GM12878 (cell line): ENCODE results near the gene GIT1. TPM values are rescaled to one million over a fixed set of nuclear protein-coding genes. Genes with fewer than 3 reads are reported as not detected.

Experiments used
- CEBPB ChIP-seq, 2 experiments: fragments of 150-350 bp in 1 of 2; IDR thresholded peaks; 2 replicates each; pipeline ENCODE4 v1.6.1; 2012 to 2014; ENCODE audit warnings: low read depth in 2 of 2, low read length in 2 of 2, borderline replicate concordance in 1 of 2, inconsistent platforms in 1 of 2
- EGR1 ChIP-seq, 2 experiments: IDR thresholded peaks; 1 replicate in 1 of 2; 2 replicates in 1 of 2; pipeline ENCODE4 v1.6.1; 2011 to 2012; ENCODE audit warnings: low read depth in 2 of 2, low read length in 2 of 2, borderline replicate concordance in 1 of 2, mild to moderate bottlenecking in 1 of 2, moderate library complexity in 1 of 2
- MYB ChIP-seq: fragments of 150-350 bp; IDR thresholded peaks from 2 replicates; pipeline ENCODE4 v1.6.1; 2014; ENCODE audit warnings: mild to moderate bottlenecking, low read depth, low read length, borderline replicate concordance
- MYC ChIP-seq: IDR thresholded peaks from 2 replicates; pipeline ENCODE4 v1.6.1; 2011; ENCODE audit warnings: mild to moderate bottlenecking, low read length, moderate library complexity, inconsistent platforms; ENCODE audit not compliant: insufficient read depth, insufficient replicate concordance, insufficient read length, severe bottlenecking
- NBN ChIP-seq: fragments of 450-650 bp; IDR thresholded peaks from 2 replicates; pipeline ENCODE4 v1.6.1; 2016
- POLR2A ChIP-seq: IDR thresholded peaks from 2 replicates; pipeline ENCODE4 v1.6.1; 2011; ENCODE audit warnings: low read depth, mild to moderate bottlenecking, low read length
- POU2F2 ChIP-seq: IDR thresholded peaks from 3 replicates; pipeline ENCODE4 v1.6.1; 2011; ENCODE audit warnings: low read depth, mild to moderate bottlenecking, low read length, borderline replicate concordance
- RBBP5 ChIP-seq: fragments of 200-600 bp; sonication (generic); conservative IDR thresholded peaks from 2 replicates; pipeline ENCODE4 v1.6.1; 2016
- SMAD1 ChIP-seq: fragments of 450-650 bp; IDR thresholded peaks from 2 replicates; pipeline ENCODE4 v1.6.1; 2018; ENCODE audit warnings: mild to moderate bottlenecking, low read depth; ENCODE audit not compliant: partially characterized antibody
- SPI1 ChIP-seq: IDR thresholded peaks from 2 replicates; pipeline ENCODE4 v1.6.1; 2011; ENCODE audit warnings: low read depth, mild to moderate bottlenecking, low read length, moderate library complexity, borderline replicate concordance; ENCODE audit not compliant: insufficient read depth
- TBL1XR1 ChIP-seq: IDR thresholded peaks from 2 replicates; pipeline ENCODE4 v1.6.1; 2012; ENCODE audit warnings: low read depth, low read length, improper control_type of control experiment
- YBX1 ChIP-seq: fragments of 450-650 bp; IDR thresholded peaks from 2 replicates; pipeline ENCODE4 v1.6.1; 2016; ENCODE audit warnings: antibody characterized with exemption
- YY1 ChIP-seq: IDR thresholded peaks from 2 replicates; pipeline ENCODE4 v1.6.1; 2011; ENCODE audit warnings: low read depth, mild to moderate bottlenecking, low read length
- ZNF274 ChIP-seq: IDR thresholded peaks from one replicate; pipeline ENCODE4 v1.8.0; 2011; ENCODE audit not compliant: insufficient read length, insufficient read depth
- polyA plus RNA-seq, 11 experiments: library from polyadenylated mRNA; depleted of rRNA in 4 of 11; unstranded in 6 of 11; stranded (reverse) in 5 of 11; fragments of >200 nt; fragmentation: Nextera tagmentation in 4 of 11; fragmentation: Illumina TruSeq in 1 of 11; extraction: Ambion mirVana in 4 of 11; extraction: Trizol in 1 of 11; gene quantifications; 1 replicate in 1 of 11; 2 replicates in 10 of 11; pipeline versions ENCODE4 v1.2.1 to v1.2.3, GENCODE V29; 2011 to 2016; ENCODE audit warnings: inconsistent platforms in 2 of 11, missing spikeins in 2 of 11, low read depth in 1 of 11
- total RNA-seq, 4 experiments: library from RNA; depleted of rRNA in 3 of 4; stranded (reverse); fragments of >200 nt in 3 of 4; fragmentation: Illumina TruSeq in 1 of 4; extraction: Trizol in 1 of 4; gene quantifications; 2 replicates each; pipeline versions ENCODE4 v1.2.1 to v1.2.3, GENCODE V29; 2013 to 2021
- TF ChIP-seq, protein P1 (sequence below): fragments of 450-650 bp; IDR thresholded peaks from 2 replicates; pipeline ENCODE4 v1.6.1; 2014; ENCODE audit warnings: mild to moderate bottlenecking
- TF ChIP-seq, protein P2 (sequence below): fragments of 450-650 bp; formaldehyde crosslinking; IDR thresholded peaks from 2 replicates; pipeline ENCODE4 v1.4.0; 2020; ENCODE audit warnings: mild to moderate bottlenecking, moderate library complexity
- TF ChIP-seq, protein P3 (sequence below): IDR thresholded peaks from 2 replicates; pipeline ENCODE4 v1.6.1; 2011; ENCODE audit warnings: low read depth, mild to moderate bottlenecking, low read length, moderate library complexity, borderline replicate concordance; ENCODE audit errors: extremely low read depth
- TF ChIP-seq, protein P4 (sequence below): fragments of 450-650 bp; IDR thresholded peaks from 2 replicates; pipeline ENCODE4 v1.6.1; 2016; ENCODE audit warnings: mild to moderate bottlenecking
- TF ChIP-seq, protein P5 (sequence below), 3 experiments: IDR thresholded peaks in 2 of 3; conservative IDR thresholded peaks in 1 of 3; 2 replicates each; pipeline ENCODE4 v1.5.1; 2011; ENCODE audit warnings: low read depth in 3 of 3, low read length in 3 of 3, mild to moderate bottlenecking in 3 of 3, control low read depth in 2 of 3, moderate library complexity in 2 of 3, inconsistent platforms in 1 of 3, mixed read lengths in 1 of 3; ENCODE audit not compliant: control insufficient read depth in 2 of 3, insufficient read depth in 1 of 3; ENCODE audit errors: extremely low read depth in 1 of 3
- TF ChIP-seq, protein P6 (sequence below): IDR thresholded peaks from 2 replicates; pipeline ENCODE4 v1.6.1; 2012; ENCODE audit warnings: low read depth, low read length, improper control_type of control experiment
- TF ChIP-seq, protein P7 (sequence below): IDR thresholded peaks from 2 replicates; pipeline ENCODE4 v1.6.1; 2012; ENCODE audit warnings: low read length, inconsistent platforms

The GIT1 gene
- total and polyA plus RNA-seq, 10 of the 15 experiments (the other 5 are each of a cell fraction or from before 2014, with no cell fraction given) = 0.24 to 45.3 (median 20.9) TPM

DNA sequence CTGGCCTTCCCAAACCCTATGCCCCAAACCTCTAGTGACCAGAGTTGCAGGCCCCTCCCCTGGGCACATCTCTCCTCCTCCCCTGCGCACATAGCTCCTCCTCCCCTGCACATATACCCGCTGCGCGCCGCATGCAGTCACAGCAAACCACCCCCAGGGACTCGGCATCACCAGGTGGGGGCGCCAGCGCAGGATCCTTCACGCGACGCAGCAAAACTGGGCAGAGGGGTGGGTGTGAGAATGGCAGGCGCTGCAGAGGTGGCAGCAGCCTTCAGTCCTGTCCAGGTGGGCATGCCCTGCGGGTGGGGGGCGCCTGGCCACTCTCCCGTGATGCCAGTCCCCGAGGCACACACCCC lies 27.7 kb upstream of the GIT1 start (continued):
- TF ChIP-seq, protein P1, sequence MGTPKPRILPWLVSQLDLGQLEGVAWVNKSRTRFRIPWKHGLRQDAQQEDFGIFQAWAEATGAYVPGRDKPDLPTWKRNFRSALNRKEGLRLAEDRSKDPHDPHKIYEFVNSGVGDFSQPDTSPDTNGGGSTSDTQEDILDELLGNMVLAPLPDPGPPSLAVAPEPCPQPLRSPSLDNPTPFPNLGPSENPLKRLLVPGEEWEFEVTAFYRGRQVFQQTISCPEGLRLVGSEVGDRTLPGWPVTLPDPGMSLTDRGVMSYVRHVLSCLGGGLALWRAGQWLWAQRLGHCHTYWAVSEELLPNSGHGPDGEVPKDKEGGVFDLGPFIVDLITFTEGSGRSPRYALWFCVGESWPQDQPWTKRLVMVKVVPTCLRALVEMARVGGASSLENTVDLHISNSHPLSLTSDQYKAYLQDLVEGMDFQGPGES = no peak
- TF ChIP-seq, protein P2, sequence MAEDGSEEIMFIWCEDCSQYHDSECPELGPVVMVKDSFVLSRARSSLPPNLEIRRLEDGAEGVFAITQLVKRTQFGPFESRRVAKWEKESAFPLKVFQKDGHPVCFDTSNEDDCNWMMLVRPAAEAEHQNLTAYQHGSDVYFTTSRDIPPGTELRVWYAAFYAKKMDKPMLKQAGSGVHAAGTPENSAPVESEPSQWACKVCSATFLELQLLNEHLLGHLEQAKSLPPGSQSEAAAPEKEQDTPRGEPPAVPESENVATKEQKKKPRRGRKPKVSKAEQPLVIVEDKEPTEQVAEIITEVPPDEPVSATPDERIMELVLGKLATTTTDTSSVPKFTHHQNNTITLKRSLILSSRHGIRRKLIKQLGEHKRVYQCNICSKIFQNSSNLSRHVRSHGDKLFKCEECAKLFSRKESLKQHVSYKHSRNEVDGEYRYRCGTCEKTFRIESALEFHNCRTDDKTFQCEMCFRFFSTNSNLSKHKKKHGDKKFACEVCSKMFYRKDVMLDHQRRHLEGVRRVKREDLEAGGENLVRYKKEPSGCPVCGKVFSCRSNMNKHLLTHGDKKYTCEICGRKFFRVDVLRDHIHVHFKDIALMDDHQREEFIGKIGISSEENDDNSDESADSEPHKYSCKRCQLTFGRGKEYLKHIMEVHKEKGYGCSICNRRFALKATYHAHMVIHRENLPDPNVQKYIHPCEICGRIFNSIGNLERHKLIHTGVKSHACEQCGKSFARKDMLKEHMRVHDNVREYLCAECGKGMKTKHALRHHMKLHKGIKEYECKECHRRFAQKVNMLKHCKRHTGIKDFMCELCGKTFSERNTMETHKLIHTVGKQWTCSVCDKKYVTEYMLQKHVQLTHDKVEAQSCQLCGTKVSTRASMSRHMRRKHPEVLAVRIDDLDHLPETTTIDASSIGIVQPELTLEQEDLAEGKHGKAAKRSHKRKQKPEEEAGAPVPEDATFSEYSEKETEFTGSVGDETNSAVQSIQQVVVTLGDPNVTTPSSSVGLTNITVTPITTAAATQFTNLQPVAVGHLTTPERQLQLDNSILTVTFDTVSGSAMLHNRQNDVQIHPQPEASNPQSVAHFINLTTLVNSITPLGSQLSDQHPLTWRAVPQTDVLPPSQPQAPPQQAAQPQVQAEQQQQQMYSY (CRISPR knock-in tag) = no peak
- TF ChIP-seq YBX1 (no peak), MYB (no peak), TBL1XR1 (no peak), NBN (peak; percentile 67; the same call in 1 of the 2 replicates), POU2F2 (peak; percentile 40; the same call in 1 of the 3 replicates), ZNF274 (no peak), MYC (no peak), CEBPB (IDR thresholded peaks at IDR 0.05; ENCODE audit: borderline replicate concordance in 1 of 2, low read depth in 2 of 2, low read length in 2 of 2) (no peak), SMAD1 (no peak), POLR2A (peak; percentile 70), RBBP5 (no peak), EGR1 (IDR thresholded peaks at IDR 0.05; ENCODE audit: borderline replicate concordance in 1 of 2, low read depth in 2 of 2, low read length in 2 of 2) (peak in 1 of 2 experiments; percentile 46; a peak in 1 of 3 replicates), SPI1 (no peak), YY1 (peak; percentile 59; the same call in 1 of the 2 replicates)
- TF ChIP-seq, protein P3, sequence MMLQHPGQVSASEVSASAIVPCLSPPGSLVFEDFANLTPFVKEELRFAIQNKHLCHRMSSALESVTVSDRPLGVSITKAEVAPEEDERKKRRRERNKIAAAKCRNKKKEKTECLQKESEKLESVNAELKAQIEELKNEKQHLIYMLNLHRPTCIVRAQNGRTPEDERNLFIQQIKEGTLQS = no peak
- TF ChIP-seq, protein P4, sequence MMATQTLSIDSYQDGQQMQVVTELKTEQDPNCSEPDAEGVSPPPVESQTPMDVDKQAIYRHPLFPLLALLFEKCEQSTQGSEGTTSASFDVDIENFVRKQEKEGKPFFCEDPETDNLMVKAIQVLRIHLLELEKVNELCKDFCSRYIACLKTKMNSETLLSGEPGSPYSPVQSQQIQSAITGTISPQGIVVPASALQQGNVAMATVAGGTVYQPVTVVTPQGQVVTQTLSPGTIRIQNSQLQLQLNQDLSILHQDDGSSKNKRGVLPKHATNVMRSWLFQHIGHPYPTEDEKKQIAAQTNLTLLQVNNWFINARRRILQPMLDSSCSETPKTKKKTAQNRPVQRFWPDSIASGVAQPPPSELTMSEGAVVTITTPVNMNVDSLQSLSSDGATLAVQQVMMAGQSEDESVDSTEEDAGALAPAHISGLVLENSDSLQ = 0 out of 2 replicates have a peak, but pooled peaks have one; percentile 14
- TF ChIP-seq, protein P5, sequence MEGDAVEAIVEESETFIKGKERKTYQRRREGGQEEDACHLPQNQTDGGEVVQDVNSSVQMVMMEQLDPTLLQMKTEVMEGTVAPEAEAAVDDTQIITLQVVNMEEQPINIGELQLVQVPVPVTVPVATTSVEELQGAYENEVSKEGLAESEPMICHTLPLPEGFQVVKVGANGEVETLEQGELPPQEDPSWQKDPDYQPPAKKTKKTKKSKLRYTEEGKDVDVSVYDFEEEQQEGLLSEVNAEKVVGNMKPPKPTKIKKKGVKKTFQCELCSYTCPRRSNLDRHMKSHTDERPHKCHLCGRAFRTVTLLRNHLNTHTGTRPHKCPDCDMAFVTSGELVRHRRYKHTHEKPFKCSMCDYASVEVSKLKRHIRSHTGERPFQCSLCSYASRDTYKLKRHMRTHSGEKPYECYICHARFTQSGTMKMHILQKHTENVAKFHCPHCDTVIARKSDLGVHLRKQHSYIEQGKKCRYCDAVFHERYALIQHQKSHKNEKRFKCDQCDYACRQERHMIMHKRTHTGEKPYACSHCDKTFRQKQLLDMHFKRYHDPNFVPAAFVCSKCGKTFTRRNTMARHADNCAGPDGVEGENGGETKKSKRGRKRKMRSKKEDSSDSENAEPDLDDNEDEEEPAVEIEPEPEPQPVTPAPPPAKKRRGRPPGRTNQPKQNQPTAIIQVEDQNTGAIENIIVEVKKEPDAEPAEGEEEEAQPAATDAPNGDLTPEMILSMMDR (IDR thresholded peaks at IDR 0.05 in 2 of 3, conservative IDR thresholded peaks at IDR 0.05 in 1 of 3; ENCODE audit: control insufficient read depth in 2 of 3, extremely low read depth in 1 of 3, insufficient read depth in 1 of 3, low read depth in 3 of 3, low read length in 3 of 3) = peak; percentile 76 to 94 (median 93)
- TF ChIP-seq, protein P6, sequence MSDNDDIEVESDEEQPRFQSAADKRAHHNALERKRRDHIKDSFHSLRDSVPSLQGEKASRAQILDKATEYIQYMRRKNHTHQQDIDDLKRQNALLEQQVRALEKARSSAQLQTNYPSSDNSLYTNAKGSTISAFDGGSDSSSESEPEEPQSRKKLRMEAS = peak; percentile 61; the same call in 1 of the 2 replicates
- TF ChIP-seq, protein P7, sequence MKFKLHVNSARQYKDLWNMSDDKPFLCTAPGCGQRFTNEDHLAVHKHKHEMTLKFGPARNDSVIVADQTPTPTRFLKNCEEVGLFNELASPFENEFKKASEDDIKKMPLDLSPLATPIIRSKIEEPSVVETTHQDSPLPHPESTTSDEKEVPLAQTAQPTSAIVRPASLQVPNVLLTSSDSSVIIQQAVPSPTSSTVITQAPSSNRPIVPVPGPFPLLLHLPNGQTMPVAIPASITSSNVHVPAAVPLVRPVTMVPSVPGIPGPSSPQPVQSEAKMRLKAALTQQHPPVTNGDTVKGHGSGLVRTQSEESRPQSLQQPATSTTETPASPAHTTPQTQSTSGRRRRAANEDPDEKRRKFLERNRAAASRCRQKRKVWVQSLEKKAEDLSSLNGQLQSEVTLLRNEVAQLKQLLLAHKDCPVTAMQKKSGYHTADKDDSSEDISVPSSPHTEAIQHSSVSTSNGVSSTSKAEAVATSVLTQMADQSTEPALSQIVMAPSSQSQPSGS = no peak
